Calu3 (cell line): ENCODE results near the gene NR2F1-AS1. TPM values are rescaled to one million over a fixed set of nuclear protein-coding genes. Genes with fewer than 3 reads are reported as not detected.

Experiments used
- BruUV-seq: library from RNA; stranded (reverse); fragments of 400-500 nt; replicated peaks from 2 replicates; lab custom pipeline; 2021; lab: Mats Ljungman, UMichigan
- CTCF ChIA-PET: fragments of 300-600 bp; sonication (Branson Sonifier 250); formaldehyde crosslinking; loops from one replicate; lab custom pipeline; 2022; ENCODE audit warnings: antibody characterized with exemption; lab: Charles Lee
- DNase-seq: peaks from one replicate; pipeline ENCODE4 v3.0.0; 2022
- H3K27ac Mint-ChIP-seq: one replicate; pipeline ENCODE4 v1.8.0; 2022; ENCODE audit warnings: mixed read lengths; ENCODE audit not compliant: unreplicated experiment
- H3K27me3 Mint-ChIP-seq: one replicate; pipeline ENCODE4 v1.8.0; 2022; ENCODE audit warnings: mixed read lengths; ENCODE audit not compliant: unreplicated experiment
- H3K36me3 Mint-ChIP-seq: one replicate; pipeline ENCODE4 v1.8.0; 2022; ENCODE audit warnings: mild to moderate bottlenecking, moderate library complexity, mixed read lengths; ENCODE audit not compliant: insufficient read depth, unreplicated experiment
- H3K4me1 Mint-ChIP-seq: one replicate; pipeline ENCODE4 v1.8.0; 2022; ENCODE audit warnings: mild to moderate bottlenecking, low read depth, mixed read lengths; ENCODE audit not compliant: unreplicated experiment
- H3K4me3 Mint-ChIP-seq: one replicate; pipeline ENCODE4 v1.8.0; 2022; ENCODE audit warnings: mild to moderate bottlenecking, low read depth, moderate library complexity, mixed read lengths; ENCODE audit not compliant: unreplicated experiment
- H3K9me3 Mint-ChIP-seq: one replicate; pipeline ENCODE4 v1.8.0; 2022; ENCODE audit warnings: low read depth, mixed read lengths; ENCODE audit not compliant: unreplicated experiment
- intact Hi-C: fragments of 100-400 bp; cut with micrococcal nuclease; formaldehyde crosslinking; loops from one replicate; pipeline ENCODE4 v1.10.0; 2022; ENCODE audit not compliant: unreplicated experiment
- total RNA-seq: library from RNA; stranded (reverse); gene quantifications from 2 replicates; pipeline ENCODE4 v1.2.3, GENCODE V29; 2022
- TF ChIP-seq, protein P1 (sequence below): fragments of 200-600 bp; IDR thresholded peaks from one replicate; pipeline ENCODE4 v1.8.0; 2022; ENCODE audit warnings: antibody characterized with exemption; ENCODE audit not compliant: unreplicated experiment

The NR2F1-AS1 gene
- total RNA-seq, 1 experiment from 2014 or later: 20.9 TPM

DNA sequence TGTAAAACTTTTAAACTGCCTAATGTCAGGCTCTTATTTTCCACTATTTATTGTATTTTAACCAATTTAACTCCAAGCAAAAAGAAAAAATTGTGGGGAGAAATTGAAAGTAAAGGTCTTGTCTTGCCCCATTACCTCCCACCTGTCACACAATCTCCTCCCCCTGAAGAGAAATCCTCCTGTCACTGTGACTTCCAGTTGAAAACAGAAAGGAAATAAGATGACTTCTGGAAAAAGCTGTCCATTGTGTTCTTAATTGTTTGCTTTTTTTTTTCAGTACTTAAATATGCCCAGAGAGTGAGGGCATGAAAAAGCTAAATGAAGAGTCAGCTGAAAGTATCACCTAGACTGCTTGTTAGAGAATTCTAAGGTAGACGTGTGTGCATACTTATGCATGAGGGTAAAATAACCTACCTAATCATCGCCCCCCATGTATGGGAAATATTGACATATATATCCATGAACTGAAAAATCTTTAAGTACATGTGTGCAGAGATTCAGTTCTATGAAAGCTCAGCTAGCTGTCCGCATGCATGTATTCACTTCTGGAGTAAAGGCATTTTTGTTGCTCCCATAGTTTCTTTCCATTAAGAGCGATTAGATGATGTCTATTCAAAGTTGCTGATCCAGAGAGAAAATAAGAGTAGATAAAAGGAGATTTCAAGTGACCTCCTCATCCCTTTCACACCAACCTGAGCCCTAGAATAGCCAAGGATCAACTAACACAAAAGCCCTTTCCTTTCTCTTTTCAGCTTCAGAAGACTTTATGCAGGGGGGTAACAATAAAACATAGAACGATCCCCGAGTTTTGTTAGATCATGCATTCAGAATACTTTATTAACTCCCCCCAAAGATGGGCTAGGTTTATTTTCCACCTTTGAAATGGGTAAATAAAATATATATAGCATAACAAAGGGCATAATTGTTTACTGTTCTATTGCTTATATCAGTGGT is 5.3 kb downstream of the NR2F1-AS1 start:
- H3K27me3 Mint-ChIP-seq: no peaks in the 10 kb centered on the region
- peaks cover 5% of the 10 kb centered on the region for H3K36me3 Mint-ChIP-seq
- no peak overlapping the region for H3K4me3 Mint-ChIP-seq
- no peaks in the 10 kb centered on the region for H3K4me1 Mint-ChIP-seq
- H3K27ac Mint-ChIP-seq: no peak overlapping the region
- no peak for DNase-seq
- H3K9me3 Mint-ChIP-seq: no peaks in the 10 kb centered on the region
- TF ChIP-seq, protein P1, sequence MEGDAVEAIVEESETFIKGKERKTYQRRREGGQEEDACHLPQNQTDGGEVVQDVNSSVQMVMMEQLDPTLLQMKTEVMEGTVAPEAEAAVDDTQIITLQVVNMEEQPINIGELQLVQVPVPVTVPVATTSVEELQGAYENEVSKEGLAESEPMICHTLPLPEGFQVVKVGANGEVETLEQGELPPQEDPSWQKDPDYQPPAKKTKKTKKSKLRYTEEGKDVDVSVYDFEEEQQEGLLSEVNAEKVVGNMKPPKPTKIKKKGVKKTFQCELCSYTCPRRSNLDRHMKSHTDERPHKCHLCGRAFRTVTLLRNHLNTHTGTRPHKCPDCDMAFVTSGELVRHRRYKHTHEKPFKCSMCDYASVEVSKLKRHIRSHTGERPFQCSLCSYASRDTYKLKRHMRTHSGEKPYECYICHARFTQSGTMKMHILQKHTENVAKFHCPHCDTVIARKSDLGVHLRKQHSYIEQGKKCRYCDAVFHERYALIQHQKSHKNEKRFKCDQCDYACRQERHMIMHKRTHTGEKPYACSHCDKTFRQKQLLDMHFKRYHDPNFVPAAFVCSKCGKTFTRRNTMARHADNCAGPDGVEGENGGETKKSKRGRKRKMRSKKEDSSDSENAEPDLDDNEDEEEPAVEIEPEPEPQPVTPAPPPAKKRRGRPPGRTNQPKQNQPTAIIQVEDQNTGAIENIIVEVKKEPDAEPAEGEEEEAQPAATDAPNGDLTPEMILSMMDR: no peak
- CTCF ChIA-PET: interaction anchor here (0.6 kb wide), 1 partner anchor 93 kb away, joined by 3 read pairs; no protein-coding TSS in a partner anchor
- intact Hi-C loops: no loop called here
- BruUV-seq: no TSS peak

DNA sequence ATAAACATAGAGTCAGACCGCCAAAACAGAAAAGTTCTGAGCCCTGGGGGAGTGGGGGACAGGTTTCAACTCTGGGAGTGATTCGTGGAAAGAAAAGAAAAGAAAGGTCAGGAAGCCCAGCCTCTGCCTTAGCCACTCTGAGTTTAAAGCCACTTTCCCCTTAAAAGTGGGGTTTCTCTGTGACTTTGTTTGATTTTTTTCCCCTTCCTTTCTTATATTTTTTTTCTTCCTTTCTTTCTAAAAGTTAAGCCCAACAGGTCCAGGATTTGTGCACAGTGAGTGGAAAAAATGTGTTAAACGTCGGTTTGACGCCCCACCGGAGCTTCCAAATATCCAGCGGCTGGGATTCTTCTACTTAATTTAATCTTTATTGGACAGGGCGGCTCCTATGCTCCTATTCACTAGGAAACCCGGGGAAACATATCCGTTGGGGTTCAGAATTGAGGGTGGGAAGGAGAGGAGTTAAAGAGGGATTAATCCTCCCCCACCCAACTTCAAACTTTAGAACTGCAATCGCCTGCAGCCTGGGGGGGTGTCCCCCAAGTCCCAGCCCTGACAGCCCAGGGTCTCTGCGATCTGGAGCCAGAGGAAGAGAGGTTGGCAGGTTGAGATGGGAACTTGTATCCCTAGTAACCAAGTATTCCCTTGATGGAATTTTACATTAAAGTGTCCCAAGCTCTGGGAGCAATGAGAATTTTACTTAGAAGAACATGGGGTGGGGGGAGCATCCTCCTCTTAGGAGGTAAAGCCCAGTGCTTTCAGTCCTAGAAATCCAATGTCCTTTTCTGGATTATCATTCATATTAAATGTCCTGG is 6.3 kb downstream of the NR2F1-AS1 start:
- H3K36me3 Mint-ChIP-seq: peaks cover 5% of the 10 kb centered on the region
- BruUV-seq: no TSS peak
- CTCF ChIA-PET: no interaction called here
- H3K27ac Mint-ChIP-seq: no peak overlapping the region
- H3K27me3 Mint-ChIP-seq: no peaks in the 10 kb centered on the region
- no peak for DNase-seq
- TF ChIP-seq, protein P1: no peak
- intact Hi-C loops: no loop called here
- H3K9me3 Mint-ChIP-seq: no peaks in the 10 kb centered on the region
- H3K4me1 Mint-ChIP-seq: no peaks in the 10 kb centered on the region
- no peak overlapping the region for H3K4me3 Mint-ChIP-seq

DNA sequence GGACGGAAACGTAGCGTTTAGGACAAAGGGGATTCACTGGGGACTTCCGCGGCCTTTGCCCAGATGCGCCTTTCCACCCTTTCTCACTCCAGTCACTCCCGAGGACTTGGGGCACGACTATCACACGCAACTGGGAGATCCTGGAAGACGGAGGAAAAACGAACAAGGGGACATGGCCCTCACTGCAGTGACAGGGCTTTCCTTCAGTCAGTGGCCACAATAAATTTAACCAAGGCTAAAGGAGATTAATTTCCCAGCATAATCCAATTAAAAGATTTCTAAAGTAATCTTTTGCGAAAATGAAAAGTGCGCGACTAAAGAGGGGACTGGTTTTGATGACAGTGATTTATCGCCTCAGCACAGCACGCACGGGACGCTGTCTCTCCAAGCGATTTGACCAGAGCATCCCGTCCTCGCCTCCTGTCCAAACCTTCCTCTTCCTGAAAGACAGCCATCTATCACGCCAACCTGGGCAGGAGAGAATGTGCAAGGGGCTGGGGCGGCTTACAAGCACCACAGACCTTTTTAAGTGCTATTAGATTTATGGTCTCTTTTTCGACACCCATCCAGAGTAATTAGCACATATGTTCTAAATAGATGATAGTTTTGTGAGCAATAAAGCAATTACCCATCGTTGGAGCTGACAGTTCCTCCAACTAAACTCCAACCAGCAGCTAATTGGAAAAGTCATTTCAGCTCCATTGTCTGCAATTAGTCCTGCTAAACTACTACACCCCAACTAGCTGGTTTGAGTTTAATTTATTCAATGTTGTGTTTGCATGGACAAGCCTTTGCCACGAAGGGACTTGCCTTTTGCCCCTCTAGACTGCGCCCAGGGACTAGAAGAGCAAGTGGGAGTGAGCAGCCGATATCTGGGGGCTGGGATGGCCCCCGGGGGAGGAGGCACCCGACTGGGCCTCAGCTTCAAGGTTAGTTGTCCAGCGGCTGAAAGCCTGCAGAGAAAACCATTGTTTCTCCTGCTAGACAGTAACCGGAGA is 7.4 kb downstream of the NR2F1-AS1 start:
- CTCF ChIA-PET: no interaction called here
- DNase-seq: no peak
- no peak overlapping the region for H3K4me3 Mint-ChIP-seq
- TF ChIP-seq, protein P1: no peak
- H3K36me3 Mint-ChIP-seq: peaks cover 5% of the 10 kb centered on the region
- no peaks in the 10 kb centered on the region for H3K9me3 Mint-ChIP-seq
- no peaks in the 10 kb centered on the region for H3K27me3 Mint-ChIP-seq
- no peaks in the 10 kb centered on the region for H3K4me1 Mint-ChIP-seq
- H3K27ac Mint-ChIP-seq: no peak overlapping the region
- intact Hi-C loops: no loop called here
- no TSS peak for BruUV-seq
